ENCODE measurements around the gene NOL3. TPM values are rescaled to one million over a fixed set of nuclear protein-coding genes. Genes with fewer than 3 reads are reported as not detected.

The NOL3 gene
- total and polyA plus RNA-seq, 2 of the 13 experiments (the other 11 are each of a cell fraction or from before 2014, with no cell fraction given) = 5.7 to 20.5 TPM

DNA sequence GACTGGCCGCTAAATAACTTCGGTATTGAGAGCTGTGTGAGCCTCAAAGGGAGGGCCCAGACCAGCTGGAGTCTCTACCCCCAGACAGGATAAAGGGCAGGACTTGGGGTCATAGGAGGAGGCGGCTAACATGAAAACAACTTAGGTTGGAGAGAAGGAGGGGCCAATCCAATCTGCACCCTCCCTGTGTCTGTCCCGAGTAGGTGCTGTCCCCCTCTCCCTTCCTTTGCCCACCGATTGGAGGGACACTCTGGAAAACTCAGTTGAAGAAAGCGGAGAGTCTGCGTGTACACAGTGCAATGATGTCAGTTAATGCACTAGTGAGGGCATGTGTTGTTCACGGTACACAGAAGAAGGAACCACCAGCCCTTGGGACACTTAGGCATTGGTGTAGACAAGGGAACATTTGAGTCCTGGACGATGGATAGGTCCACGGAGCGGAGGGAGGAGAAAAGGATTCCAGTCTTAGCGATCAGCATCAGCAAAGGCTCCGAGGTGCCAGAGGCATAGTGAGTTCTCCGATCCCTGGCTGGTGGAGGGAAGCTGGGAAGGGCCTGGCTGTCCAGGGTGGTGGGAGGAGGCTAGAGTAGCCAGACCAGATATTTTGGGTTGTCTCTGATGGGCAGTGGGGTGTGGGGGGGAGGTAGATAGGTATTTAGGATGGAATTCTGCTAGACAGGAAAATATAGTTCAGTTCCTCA is 761 bp downstream of the NOL3 start (continued):
- TF ChIP-seq ZNF275 (CRISPR knock-in tag; IDR thresholded peaks at IDR 0.05; ENCODE audit: borderline replicate concordance) = 0 out of 2 replicates have a peak, but pooled peaks have one; percentile 86
- TF ChIP-seq MAF1 (CRISPR knock-in tag; IDR thresholded peaks at IDR 0.05; ENCODE audit: borderline replicate concordance) = no peak
- no peak for TF ChIP-seq ZSCAN21 (CRISPR knock-in tag; IDR thresholded peaks at IDR 0.05; ENCODE audit: borderline replicate concordance)
- 0 out of 2 replicates have a peak, but pooled peaks have one; percentile 3 for TF ChIP-seq ETV5 (CRISPR knock-in tag; IDR thresholded peaks at IDR 0.05; ENCODE audit: borderline replicate concordance)
- TF ChIP-seq, protein P1, sequence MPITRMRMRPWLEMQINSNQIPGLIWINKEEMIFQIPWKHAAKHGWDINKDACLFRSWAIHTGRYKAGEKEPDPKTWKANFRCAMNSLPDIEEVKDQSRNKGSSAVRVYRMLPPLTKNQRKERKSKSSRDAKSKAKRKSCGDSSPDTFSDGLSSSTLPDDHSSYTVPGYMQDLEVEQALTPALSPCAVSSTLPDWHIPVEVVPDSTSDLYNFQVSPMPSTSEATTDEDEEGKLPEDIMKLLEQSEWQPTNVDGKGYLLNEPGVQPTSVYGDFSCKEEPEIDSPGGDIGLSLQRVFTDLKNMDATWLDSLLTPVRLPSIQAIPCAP (CRISPR knock-in tag; IDR thresholded peaks at IDR 0.05; ENCODE audit: low read depth) = 0 out of 2 replicates have a peak, but pooled peaks have one; percentile 45
- no peak for TF ChIP-seq CREB1 (IDR thresholded peaks at IDR 0.05)
- no peak for TF ChIP-seq CREB1 (CRISPR knock-in tag; IDR thresholded peaks at IDR 0.05)
- TF ChIP-seq ZBTB7A (CRISPR knock-in tag; IDR thresholded peaks at IDR 0.05) = 0 out of 2 replicates have a peak, but pooled peaks have one; percentile 1
- no peak for TF ChIP-seq ZNF331 (CRISPR knock-in tag; IDR thresholded peaks at IDR 0.05)
- TF ChIP-seq ZNF724P (CRISPR knock-in tag; IDR thresholded peaks at IDR 0.05; ENCODE audit: borderline replicate concordance) = peak; percentile 68; the same call in 1 of the 2 replicates
- TF ChIP-seq ZNF468 (CRISPR knock-in tag; IDR thresholded peaks at IDR 0.05) = no peak
- peak; percentile 18; the same call in 1 of the 2 replicates for TF ChIP-seq ZNF354B (CRISPR knock-in tag; IDR thresholded peaks at IDR 0.05)
- peak; percentile 19; the same call in 1 of the 2 replicates for TF ChIP-seq ZNF44 (CRISPR knock-in tag; IDR thresholded peaks at IDR 0.05)
- peak; percentile 88; the same call in 1 of the 2 replicates for TF ChIP-seq ZNF383 (CRISPR knock-in tag; IDR thresholded peaks at IDR 0.05; ENCODE audit: borderline replicate concordance)
- peak; percentile 2 for TF ChIP-seq NFYC (CRISPR knock-in tag; IDR thresholded peaks at IDR 0.05)
- TF ChIP-seq, protein P2, sequence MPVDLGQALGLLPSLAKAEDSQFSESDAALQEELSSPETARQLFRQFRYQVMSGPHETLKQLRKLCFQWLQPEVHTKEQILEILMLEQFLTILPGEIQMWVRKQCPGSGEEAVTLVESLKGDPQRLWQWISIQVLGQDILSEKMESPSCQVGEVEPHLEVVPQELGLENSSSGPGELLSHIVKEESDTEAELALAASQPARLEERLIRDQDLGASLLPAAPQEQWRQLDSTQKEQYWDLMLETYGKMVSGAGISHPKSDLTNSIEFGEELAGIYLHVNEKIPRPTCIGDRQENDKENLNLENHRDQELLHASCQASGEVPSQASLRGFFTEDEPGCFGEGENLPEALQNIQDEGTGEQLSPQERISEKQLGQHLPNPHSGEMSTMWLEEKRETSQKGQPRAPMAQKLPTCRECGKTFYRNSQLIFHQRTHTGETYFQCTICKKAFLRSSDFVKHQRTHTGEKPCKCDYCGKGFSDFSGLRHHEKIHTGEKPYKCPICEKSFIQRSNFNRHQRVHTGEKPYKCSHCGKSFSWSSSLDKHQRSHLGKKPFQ (CRISPR knock-in tag; IDR thresholded peaks at IDR 0.05; ENCODE audit: insufficient replicate concordance) = no peak
- TF ChIP-seq ZNF263 (CRISPR knock-in tag; IDR thresholded peaks at IDR 0.05) = peak; percentile 55; the same call in 1 of the 2 replicates
- TF ChIP-seq ZNF232 (CRISPR knock-in tag; IDR thresholded peaks at IDR 0.05; ENCODE audit: borderline replicate concordance) = peak; percentile 48; the same call in 1 of the 2 replicates
- TF ChIP-seq, protein P3, sequence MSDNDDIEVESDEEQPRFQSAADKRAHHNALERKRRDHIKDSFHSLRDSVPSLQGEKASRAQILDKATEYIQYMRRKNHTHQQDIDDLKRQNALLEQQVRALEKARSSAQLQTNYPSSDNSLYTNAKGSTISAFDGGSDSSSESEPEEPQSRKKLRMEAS (IDR thresholded peaks at IDR 0.05) = peak; percentile 16; the same call in 1 of the 2 replicates
- TF ChIP-seq HNRNPLL (IDR thresholded peaks at IDR 0.05; ENCODE audit: low read depth, low read length, poor library complexity, severe bottlenecking) = no peak
- 0 out of 2 replicates have a peak, but pooled peaks have one; percentile 14 for TF ChIP-seq NFIB (CRISPR knock-in tag; IDR thresholded peaks at IDR 0.05; ENCODE audit: borderline replicate concordance)
- TF ChIP-seq PCBP1 (IDR thresholded peaks at IDR 0.05; ENCODE audit: borderline replicate concordance, low read depth, low read length) = no peak
- 0 out of 2 replicates have a peak, but pooled peaks have one; percentile 20 for TF ChIP-seq ZNF543 (CRISPR knock-in tag; IDR thresholded peaks at IDR 0.05)
- TF ChIP-seq ZNF577 (CRISPR knock-in tag; IDR thresholded peaks at IDR 0.05; ENCODE audit: borderline replicate concordance, low read depth) = 0 out of 2 replicates have a peak, but pooled peaks have one; percentile 57
- TF ChIP-seq NONO (IDR thresholded peaks at IDR 0.05) = no peak
- TF ChIP-seq NONO (CRISPR knock-in tag; conservative IDR thresholded peaks at IDR 0.05) = 0 out of 2 replicates have a peak, but pooled peaks have one; percentile 16
